SK-N-SH (cell line): ENCODE measurements around the gene VASP.

Source experiments
- CTCF ChIP-seq: fragments of 200-600 bp; sonication (generic); IDR thresholded peaks from 2 replicates; pipeline ENCODE4 v1.6.1; 2017; ENCODE audit warnings: antibody characterized with exemption, mild to moderate bottlenecking, moderate library complexity
- EP300 ChIP-seq, 2 experiments: IDR thresholded peaks; 2 replicates each; pipeline versions ENCODE4 v1.4.0 to v1.6.1; 2012; ENCODE audit warnings: borderline replicate concordance in 1 of 2, low read depth in 1 of 2, low read length in 1 of 2
- EZH2phosphoT487 ChIP-seq: fragments of 200-600 bp; sonication (generic); IDR thresholded peaks from 2 replicates; pipeline ENCODE4 v1.6.1; 2017; ENCODE audit warnings: low read depth, mixed run types, mild to moderate bottlenecking, antibody characterized with exemption, moderate library complexity, borderline replicate concordance
- NFIC ChIP-seq: IDR thresholded peaks from 2 replicates; pipeline ENCODE4 v1.4.0; 2012; ENCODE audit warnings: borderline replicate concordance
- RAD21 ChIP-seq: IDR thresholded peaks from 2 replicates; pipeline ENCODE4 v1.6.1; 2012; ENCODE audit warnings: mild to moderate bottlenecking, low read length
- SIN3A ChIP-seq: IDR thresholded peaks from 2 replicates; pipeline ENCODE4 v1.6.1; 2012; ENCODE audit warnings: low read depth, mild to moderate bottlenecking, low read length, moderate library complexity, borderline replicate concordance
- TF ChIP-seq, protein P1 (sequence below): IDR thresholded peaks from 2 replicates; pipeline ENCODE4 v1.4.0; 2012; ENCODE audit warnings: low read depth, borderline replicate concordance

GRCh38 chr19:45507872-45508416 is 665 bp downstream of the VASP start:
- TF ChIP-seq SIN3A (no peak), EP300 (IDR thresholded peaks at IDR 0.05; ENCODE audit: borderline replicate concordance in 1 of 2, low read depth in 1 of 2, low read length in 1 of 2) (no peak), NFIC (no peak), EZH2phosphoT487 (no peak), CTCF (no peak), RAD21 (no peak)
- TF ChIP-seq, protein P1, sequence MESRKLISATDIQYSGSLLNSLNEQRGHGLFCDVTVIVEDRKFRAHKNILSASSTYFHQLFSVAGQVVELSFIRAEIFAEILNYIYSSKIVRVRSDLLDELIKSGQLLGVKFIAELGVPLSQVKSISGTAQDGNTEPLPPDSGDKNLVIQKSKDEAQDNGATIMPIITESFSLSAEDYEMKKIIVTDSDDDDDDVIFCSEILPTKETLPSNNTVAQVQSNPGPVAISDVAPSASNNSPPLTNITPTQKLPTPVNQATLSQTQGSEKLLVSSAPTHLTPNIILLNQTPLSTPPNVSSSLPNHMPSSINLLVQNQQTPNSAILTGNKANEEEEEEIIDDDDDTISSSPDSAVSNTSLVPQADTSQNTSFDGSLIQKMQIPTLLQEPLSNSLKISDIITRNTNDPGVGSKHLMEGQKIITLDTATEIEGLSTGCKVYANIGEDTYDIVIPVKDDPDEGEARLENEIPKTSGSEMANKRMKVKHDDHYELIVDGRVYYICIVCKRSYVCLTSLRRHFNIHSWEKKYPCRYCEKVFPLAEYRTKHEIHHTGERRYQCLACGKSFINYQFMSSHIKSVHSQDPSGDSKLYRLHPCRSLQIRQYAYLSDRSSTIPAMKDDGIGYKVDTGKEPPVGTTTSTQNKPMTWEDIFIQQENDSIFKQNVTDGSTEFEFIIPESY = no peak
